MCF 10A (cell line): ENCODE measurements around the gene HDAC7. TPM values are rescaled to one million over a fixed set of nuclear protein-coding genes. Genes with fewer than 3 reads are reported as not detected.

Source experiments
- BruUV-seq: library from RNA; stranded (reverse); fragments of 400-500 nt; replicated peaks from 2 replicates; lab custom pipeline; 2021; lab: Mats Ljungman, UMichigan
- CTCF ChIA-PET: fragments of 300-600 bp; sonication (Branson Sonifier 250); formaldehyde crosslinking; extraction: SDS; loops from one replicate; lab custom pipeline; 2021; ENCODE audit warnings: antibody characterized with exemption, inconsistent platforms; lab: Yijun Ruan, JAX
- POLR2A ChIA-PET: fragments of 300-600, 350-650 bp; sonication (Branson Sonifier 250); formaldehyde crosslinking; extraction: SDS; loops from one replicate; lab custom pipeline; 2020; ENCODE audit warnings: antibody characterized with exemption, inconsistent platforms; lab: Yijun Ruan, JAX
- DNase-seq: peaks from one replicate; pipeline ENCODE4 v3.0.0-alpha.2; 2018; ENCODE audit not compliant: unreplicated experiment
- H3K27ac Mint-ChIP-seq: one replicate; pipeline ENCODE4 v1.8.0; 2022; ENCODE audit warnings: mild to moderate bottlenecking, low read depth, mixed read lengths; ENCODE audit not compliant: unreplicated experiment
- H3K27me3 Mint-ChIP-seq: one replicate; pipeline ENCODE4 v1.8.0; 2022; ENCODE audit warnings: mixed read lengths; ENCODE audit not compliant: insufficient read depth, unreplicated experiment
- H3K36me3 Mint-ChIP-seq: one replicate; pipeline ENCODE4 v1.8.0; 2022; ENCODE audit warnings: mild to moderate bottlenecking, moderate library complexity, mixed read lengths; ENCODE audit not compliant: insufficient read depth, unreplicated experiment
- H3K4me1 Mint-ChIP-seq: one replicate; pipeline ENCODE4 v1.8.0; 2022; ENCODE audit warnings: mixed read lengths; ENCODE audit not compliant: insufficient read depth, unreplicated experiment
- H3K4me3 Mint-ChIP-seq: one replicate; pipeline ENCODE4 v1.8.0; 2022; ENCODE audit warnings: mild to moderate bottlenecking, moderate library complexity, mixed read lengths; ENCODE audit not compliant: unreplicated experiment
- H3K9me3 Mint-ChIP-seq: one replicate; pipeline ENCODE4 v1.8.0; 2022; ENCODE audit warnings: mixed read lengths; ENCODE audit not compliant: unreplicated experiment
- CTCF ChIP-seq: fragments of 200-600 bp; IDR thresholded peaks from one replicate; pipeline ENCODE4 v1.8.0; 2022; ENCODE audit warnings: antibody characterized with exemption, mild to moderate bottlenecking; ENCODE audit not compliant: unreplicated experiment
- intact Hi-C: fragments of 100-400 bp; cut with micrococcal nuclease; formaldehyde crosslinking; loops from 2 replicates; pipeline ENCODE4 v1.14.1; 2022
- total RNA-seq: library from RNA; stranded (reverse); gene quantifications from 2 replicates; pipeline ENCODE4 v1.2.3, GENCODE V29; 2022

HDAC7 gene
- total RNA-seq, 1 experiment from 2014 or later, result 80.1 TPM

DNA sequence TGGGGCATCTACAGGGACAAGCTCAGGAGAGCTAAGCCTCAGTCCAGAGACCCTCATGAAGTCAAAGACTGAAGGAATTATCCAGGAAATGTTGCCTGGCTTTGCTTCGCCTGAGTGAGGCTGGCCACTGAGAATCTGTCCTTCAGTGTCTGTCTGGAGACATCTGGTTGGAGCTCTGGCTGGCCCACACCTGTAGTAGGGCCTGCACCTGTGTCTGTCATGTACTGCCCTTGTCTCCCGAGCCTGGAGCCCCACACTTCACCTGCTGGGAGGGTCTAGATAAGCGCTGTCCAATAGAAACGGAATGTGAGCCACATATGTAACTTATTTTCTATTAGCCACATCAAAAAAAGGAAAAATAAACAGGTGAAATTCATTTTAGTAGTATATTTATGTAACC, 9.9 kb upstream of the HDAC7 start:
- ChIA-PET CTCF (interaction anchor here (0.7 to 19.9 kb wide), 13 partner anchors 9 to 1088 kb away, joined by 3 to 622 read pairs (median 9); partner anchors contain the start of genes HDAC7 and SLC48A1), POLR2A (interaction anchor here (0.6 to 5.3 kb wide), 15 partner anchors 9 to 853 kb away, joined by 3 to 110 read pairs (median 4); partner anchors contain the start of genes HDAC7, KANSL2, RPAP3 and VDR)
- DNase-seq, result no peak
- H3K4me1 Mint-ChIP-seq, result peaks cover 51% of the 10 kb centered on the region
- H3K27ac Mint-ChIP-seq, result peak overlapping the region; percentile 80
- H3K9me3 Mint-ChIP-seq, result no peaks in the 10 kb centered on the region
- intact Hi-C loops, result loop anchor here (10.0 kb wide), 1 partner anchor 745 kb away; no protein-coding TSS in a partner anchor
- H3K36me3 Mint-ChIP-seq, result no peaks in the 10 kb centered on the region
- peak overlapping the region; percentile 66 for H3K4me3 Mint-ChIP-seq
- no TSS peak for BruUV-seq
- H3K27me3 Mint-ChIP-seq, result no peaks in the 10 kb centered on the region
- no peak for TF ChIP-seq CTCF

DNA sequence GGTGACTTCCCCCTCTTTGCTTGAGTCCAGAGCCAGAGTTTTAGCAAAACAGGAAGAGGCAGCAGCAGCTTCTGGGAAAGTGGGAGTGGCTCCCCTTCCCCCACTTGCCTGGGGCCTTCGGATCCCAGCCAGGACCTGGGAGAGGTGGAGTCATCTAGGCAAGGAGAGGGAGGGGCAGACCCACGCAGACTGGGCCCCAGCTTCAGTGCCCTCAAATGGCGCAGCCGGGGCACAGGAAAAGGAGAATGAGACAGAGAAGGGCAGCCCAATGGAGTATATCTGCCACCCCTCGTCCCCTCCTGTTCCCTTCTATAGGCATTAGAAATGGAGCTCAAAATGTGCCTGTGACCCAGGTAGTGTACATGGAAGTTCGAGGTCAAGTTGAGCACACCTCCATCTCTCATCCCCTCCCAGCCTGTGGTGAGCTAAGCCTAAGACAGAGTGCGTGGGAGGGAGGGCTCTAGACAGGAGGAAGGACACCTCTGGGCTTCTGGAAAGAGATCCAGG, 9.3 kb upstream of the HDAC7 start:
- CTCF ChIA-PET, result interaction anchor here (0.6 to 19.9 kb wide), 15 partner anchors 8 to 1089 kb away, joined by 3 to 622 read pairs (median 5); partner anchors contain the start of genes RAPGEF3 and SLC48A1
- H3K27ac Mint-ChIP-seq, result peak overlapping the region; percentile 80
- H3K27me3 Mint-ChIP-seq, result no peaks in the 10 kb centered on the region
- BruUV-seq, result no TSS peak
- POLR2A ChIA-PET, result interaction anchor here (0.6 to 5.3 kb wide), 18 partner anchors 9 to 853 kb away, joined by 3 to 110 read pairs (median 4); partner anchors contain the start of genes CCDC184, HDAC7, KANSL2 and PFKM
- H3K36me3 Mint-ChIP-seq, result no peaks in the 10 kb centered on the region
- H3K9me3 Mint-ChIP-seq, result no peaks in the 10 kb centered on the region
- DNase-seq, result peak; percentile 95
- no peak for TF ChIP-seq CTCF
- intact Hi-C loops, result loop anchor here (10.0 kb wide), 1 partner anchor 744 kb away; no protein-coding TSS in a partner anchor
- peaks cover 57% of the 10 kb centered on the region for H3K4me1 Mint-ChIP-seq
- H3K4me3 Mint-ChIP-seq, result peak overlapping the region; percentile 66

- POLR2A ChIA-PET, result interaction anchor here (0.5 to 5.3 kb wide), 20 partner anchors 9 to 355 kb away, joined by 3 to 110 read pairs (median 4); partner anchors contain the start of genes CCDC184, HDAC7, PFKM and RAPGEF3
- CTCF ChIA-PET, result interaction anchor here (0.5 to 19.9 kb wide), 17 partner anchors 8 to 1090 kb away, joined by 3 to 622 read pairs (median 3); partner anchors contain the start of genes RAPGEF3, SLC48A1 and VDR
- BruUV-seq, result no TSS peak
- Mint-ChIP-seq H3K9me3 (no peaks in the 10 kb centered on the region), H3K36me3 (no peaks in the 10 kb centered on the region), H3K4me1 (peaks cover 64% of the 10 kb centered on the region), H3K27ac (peak overlapping the region; percentile 80), H3K4me3 (peak overlapping the region; percentile 66), H3K27me3 (no peaks in the 10 kb centered on the region)
- intact Hi-C loops, result loop anchor here (10.0 kb wide), 1 partner anchor 743 kb away; no protein-coding TSS in a partner anchor
- TF ChIP-seq CTCF, result no peak
- no peak for DNase-seq
These were observed 8.6 kb upstream of the HDAC7 start for GRCh38 chr12:47828008-47828975.
